Brain microvascular endothelial cell (primary cell): ENCODE results near the gene PLEKHG1.

Experiments used
- DNase-seq: peaks from one replicate; pipeline ENCODE4 v3.0.0-alpha.2; 2020
- H3K27ac ChIP-seq: fragments of 250-450 bp; sonication (Bioruptor Pico); 2 replicates; pipeline ENCODE4 v1.5.1; 2020; ENCODE audit warnings: mild to moderate bottlenecking, moderate library complexity
- H3K27me3 ChIP-seq: fragments of 250-450 bp; sonication (Bioruptor Pico); replicated peaks from 2 replicates; pipeline ENCODE4 v1.5.1; 2020; ENCODE audit warnings: mild to moderate bottlenecking
- H3K36me3 ChIP-seq: fragments of 250-450 bp; sonication (Bioruptor Pico); replicated peaks from 2 replicates; pipeline ENCODE4 v1.5.1; 2020; ENCODE audit warnings: mild to moderate bottlenecking
- H3K4me3 ChIP-seq: 2 replicates; pipeline ENCODE4 v1.5.1; 2011; ENCODE audit warnings: low read depth, mild to moderate bottlenecking, control low read depth, low read length, moderate library complexity
- in situ Hi-C: cut with HindIII; loops from 2 replicates; pipeline ENCODE4 v1.10.0; 2017; ENCODE audit warnings: low sequenced_read_pairs, low pct_ligation_motif_present
- TF ChIP-seq, protein P1 (sequence below): IDR thresholded peaks from 2 replicates; pipeline ENCODE4 v1.5.1; 2011; ENCODE audit warnings: low read depth, mild to moderate bottlenecking, moderate library complexity, low read length, control low read depth, inconsistent platforms; ENCODE audit errors: missing control alignments

Gene PLEKHG1

DNA sequence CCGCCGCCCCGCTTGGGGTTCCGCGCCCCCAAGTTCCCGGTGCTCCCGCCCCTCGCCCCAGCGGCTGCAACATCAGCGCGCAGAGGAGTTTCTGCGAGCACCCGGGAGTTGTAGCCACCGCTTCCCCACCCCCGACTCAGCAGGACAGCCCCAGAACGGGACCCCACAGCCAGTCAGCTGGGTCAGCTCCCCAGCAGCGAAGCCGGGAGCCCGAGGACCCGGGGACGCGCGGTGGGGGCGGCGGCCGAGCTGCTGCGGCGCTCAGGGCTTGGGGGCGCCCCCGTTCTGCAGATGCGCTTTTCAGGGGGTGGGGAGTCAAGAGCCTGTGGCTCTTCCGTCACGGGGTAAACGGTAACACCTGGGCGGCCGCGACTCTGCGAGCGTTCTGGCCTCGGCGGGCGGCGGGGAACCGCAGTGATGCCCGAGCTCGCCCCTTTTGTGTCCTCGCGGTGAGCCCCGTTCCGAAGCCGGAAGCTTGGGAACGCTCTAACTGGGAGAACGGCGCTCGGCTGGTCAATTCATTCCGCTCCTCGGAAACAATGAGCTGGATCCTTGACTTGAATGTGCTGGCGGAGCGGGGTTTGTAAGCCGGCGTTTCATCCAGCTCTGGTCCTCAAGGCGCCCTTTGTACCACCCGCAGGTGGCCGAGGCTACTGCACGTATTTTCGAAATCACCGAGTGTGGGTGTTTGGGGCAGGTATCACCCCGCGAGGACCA, 774 bp downstream of the PLEKHG1 start:
- DNase-seq, result peak; percentile 56
- TF ChIP-seq, protein P1, sequence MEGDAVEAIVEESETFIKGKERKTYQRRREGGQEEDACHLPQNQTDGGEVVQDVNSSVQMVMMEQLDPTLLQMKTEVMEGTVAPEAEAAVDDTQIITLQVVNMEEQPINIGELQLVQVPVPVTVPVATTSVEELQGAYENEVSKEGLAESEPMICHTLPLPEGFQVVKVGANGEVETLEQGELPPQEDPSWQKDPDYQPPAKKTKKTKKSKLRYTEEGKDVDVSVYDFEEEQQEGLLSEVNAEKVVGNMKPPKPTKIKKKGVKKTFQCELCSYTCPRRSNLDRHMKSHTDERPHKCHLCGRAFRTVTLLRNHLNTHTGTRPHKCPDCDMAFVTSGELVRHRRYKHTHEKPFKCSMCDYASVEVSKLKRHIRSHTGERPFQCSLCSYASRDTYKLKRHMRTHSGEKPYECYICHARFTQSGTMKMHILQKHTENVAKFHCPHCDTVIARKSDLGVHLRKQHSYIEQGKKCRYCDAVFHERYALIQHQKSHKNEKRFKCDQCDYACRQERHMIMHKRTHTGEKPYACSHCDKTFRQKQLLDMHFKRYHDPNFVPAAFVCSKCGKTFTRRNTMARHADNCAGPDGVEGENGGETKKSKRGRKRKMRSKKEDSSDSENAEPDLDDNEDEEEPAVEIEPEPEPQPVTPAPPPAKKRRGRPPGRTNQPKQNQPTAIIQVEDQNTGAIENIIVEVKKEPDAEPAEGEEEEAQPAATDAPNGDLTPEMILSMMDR, result peak; percentile 65
- H3K4me3 ChIP-seq, result peak overlapping the region; percentile 58
- H3K36me3 ChIP-seq, result no peaks in the 10 kb centered on the region
- peaks cover 22% of the 10 kb centered on the region for H3K27me3 ChIP-seq
- in situ Hi-C loops, result no loop called here
- no peak overlapping the region for H3K27ac ChIP-seq

- no peak for DNase-seq
- Histone ChIP-seq H3K36me3 (no peaks in the 10 kb centered on the region), H3K4me3 (no peak overlapping the region), H3K27ac (no peak overlapping the region), H3K27me3 (peaks cover 22% of the 10 kb centered on the region)
- in situ Hi-C loops, result no loop called here
- TF ChIP-seq, protein P1, result no peak
These were observed 1.8 kb downstream of the PLEKHG1 start for GRCh38 chr6:150601439-150601838.

DNA sequence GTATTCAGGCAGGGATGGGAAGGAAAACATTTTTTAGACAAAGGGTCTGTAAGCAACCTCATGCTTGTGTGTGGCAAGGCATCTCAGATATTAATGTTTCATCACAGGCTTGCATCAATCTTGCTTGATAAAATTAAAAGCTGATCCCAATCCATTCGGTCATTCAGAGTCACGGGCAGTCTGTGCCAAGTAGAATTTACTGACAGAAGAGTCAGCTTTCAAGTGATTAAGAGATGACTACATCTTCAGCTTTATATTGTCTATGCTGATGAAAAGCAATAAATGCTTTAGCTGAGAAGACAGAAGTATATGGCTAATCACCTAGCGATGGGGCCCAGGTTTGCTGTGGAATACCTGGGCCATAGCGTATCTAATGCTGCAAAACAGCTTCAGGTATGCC, 3.5 kb downstream of the PLEKHG1 start:
- H3K27me3 ChIP-seq, result peaks cover 22% of the 10 kb centered on the region
- TF ChIP-seq, protein P1, result no peak

DNA sequence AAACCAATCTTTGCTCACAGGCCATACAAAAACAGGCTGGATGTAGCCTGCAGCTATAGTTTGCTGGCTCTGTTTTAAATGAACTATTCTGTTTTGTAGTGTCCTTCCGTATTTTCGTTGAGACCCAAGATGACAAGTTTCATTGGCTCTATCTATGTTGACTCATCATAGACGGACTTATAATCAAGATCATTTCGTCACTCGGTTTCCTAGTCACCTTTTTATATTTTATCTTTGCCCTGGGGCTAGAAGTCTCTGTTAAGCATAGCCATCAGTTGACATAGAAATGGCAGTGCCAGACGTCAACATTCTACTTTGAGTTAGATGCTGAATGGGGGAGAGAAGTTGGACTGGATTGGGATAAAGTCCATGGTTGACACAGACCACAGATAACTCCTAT, 4.8 kb downstream of the PLEKHG1 start:
- no peak overlapping the region for H3K27ac ChIP-seq
- H3K36me3 ChIP-seq, result no peaks in the 10 kb centered on the region
- in situ Hi-C loops, result no loop called here
- no peak for DNase-seq
- TF ChIP-seq, protein P1, result no peak
- H3K27me3 ChIP-seq, result peaks cover 13% of the 10 kb centered on the region
- no peak overlapping the region for H3K4me3 ChIP-seq

More for the DNA sequence above, 3.5 kb downstream of the PLEKHG1 start:
- in situ Hi-C loops, result no loop called here
- no peak for DNase-seq
- H3K36me3 ChIP-seq, result no peaks in the 10 kb centered on the region
- no peak overlapping the region for H3K27ac ChIP-seq
- H3K4me3 ChIP-seq, result no peak overlapping the region

DNA sequence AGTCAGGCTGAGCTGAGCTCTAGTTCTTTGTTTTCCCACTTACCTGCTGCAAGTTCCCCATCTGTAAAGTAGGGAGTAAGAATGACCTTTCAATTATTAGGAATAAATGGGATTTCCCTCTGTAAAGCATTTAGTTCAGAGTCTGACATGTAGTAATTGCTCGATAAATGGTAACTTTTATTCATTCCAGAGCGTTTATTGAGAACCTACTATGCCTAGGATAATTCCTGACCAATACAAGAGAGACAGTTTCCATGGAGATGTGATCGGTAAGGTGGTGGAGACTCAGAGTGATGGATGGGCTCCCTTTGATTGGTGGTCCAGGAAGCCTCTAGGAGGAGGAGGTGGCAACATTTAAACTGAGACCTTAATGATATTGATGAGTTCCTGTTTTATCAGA, 5.6 kb downstream of the PLEKHG1 start:
- H3K27me3 ChIP-seq, result peaks cover 13% of the 10 kb centered on the region
- no peak for DNase-seq
- H3K36me3 ChIP-seq, result no peaks in the 10 kb centered on the region
- H3K27ac ChIP-seq, result no peak overlapping the region
- TF ChIP-seq, protein P1, result no peak
- in situ Hi-C loops, result no loop called here
- no peak overlapping the region for H3K4me3 ChIP-seq

- Histone ChIP-seq H3K36me3 (no peaks in the 10 kb centered on the region), H3K27ac (no peak overlapping the region), H3K4me3 (no peak overlapping the region), H3K27me3 (peaks cover 4% of the 10 kb centered on the region)
- TF ChIP-seq, protein P1, result no peak
- DNase-seq, result no peak
- in situ Hi-C loops, result no loop called here
These were observed 6.5 kb downstream of the PLEKHG1 start for GRCh38 chr6:150606168-150606591.
